Prostate gland (tissue), 2 donors: ENCODE results near the gene SLC25A13.

Experiments used
- POLR2A ChIP-seq: fragments of 450-650 bp; IDR thresholded peaks from one replicate; pipeline ENCODE4 v1.6.1; 2016; ENCODE audit warnings: antibody characterized with exemption, mild to moderate bottlenecking
- TF ChIP-seq, protein P1 (sequence below), 4 experiments: fragments of 200-600 bp in 2 of 4; fragments of 450-650 bp in 2 of 4; sonication (generic) in 2 of 4; IDR thresholded peaks; 1 replicate in 3 of 4; 2 replicates in 1 of 4; pipeline ENCODE4 v1.5.1; 2016 to 2019; ENCODE audit warnings: antibody characterized with exemption in 4 of 4, mild to moderate bottlenecking in 2 of 4, moderate library complexity in 2 of 4

DNA sequence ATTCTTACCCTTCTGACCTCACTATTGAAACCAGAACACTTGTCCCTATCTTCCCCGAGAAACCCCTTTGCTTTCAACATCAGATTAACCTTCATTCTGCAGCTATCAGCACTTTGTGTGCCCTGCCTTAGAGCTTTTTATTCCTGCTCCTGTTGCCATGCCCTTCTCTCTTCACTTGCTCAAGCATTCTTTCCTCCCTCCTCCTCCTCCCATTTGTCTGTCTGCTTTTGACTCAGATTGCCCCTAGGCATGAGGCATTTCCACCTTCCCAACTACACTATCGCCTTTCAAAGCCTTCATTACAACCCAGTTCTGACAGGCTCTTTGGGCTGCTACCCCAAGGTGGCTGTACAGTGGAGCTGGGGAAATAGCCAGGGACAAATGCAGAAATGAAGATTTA, 143.3 kb downstream of the SLC25A13 start:
- TF ChIP-seq, protein P1, sequence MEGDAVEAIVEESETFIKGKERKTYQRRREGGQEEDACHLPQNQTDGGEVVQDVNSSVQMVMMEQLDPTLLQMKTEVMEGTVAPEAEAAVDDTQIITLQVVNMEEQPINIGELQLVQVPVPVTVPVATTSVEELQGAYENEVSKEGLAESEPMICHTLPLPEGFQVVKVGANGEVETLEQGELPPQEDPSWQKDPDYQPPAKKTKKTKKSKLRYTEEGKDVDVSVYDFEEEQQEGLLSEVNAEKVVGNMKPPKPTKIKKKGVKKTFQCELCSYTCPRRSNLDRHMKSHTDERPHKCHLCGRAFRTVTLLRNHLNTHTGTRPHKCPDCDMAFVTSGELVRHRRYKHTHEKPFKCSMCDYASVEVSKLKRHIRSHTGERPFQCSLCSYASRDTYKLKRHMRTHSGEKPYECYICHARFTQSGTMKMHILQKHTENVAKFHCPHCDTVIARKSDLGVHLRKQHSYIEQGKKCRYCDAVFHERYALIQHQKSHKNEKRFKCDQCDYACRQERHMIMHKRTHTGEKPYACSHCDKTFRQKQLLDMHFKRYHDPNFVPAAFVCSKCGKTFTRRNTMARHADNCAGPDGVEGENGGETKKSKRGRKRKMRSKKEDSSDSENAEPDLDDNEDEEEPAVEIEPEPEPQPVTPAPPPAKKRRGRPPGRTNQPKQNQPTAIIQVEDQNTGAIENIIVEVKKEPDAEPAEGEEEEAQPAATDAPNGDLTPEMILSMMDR (IDR thresholded peaks at IDR 0.05): no peak
- no peak for TF ChIP-seq POLR2A
